GM12878 (cell line): Measurements from ENCODE around the gene UROC1. TPM values are rescaled to one million over a fixed set of nuclear protein-coding genes. Genes with fewer than 3 reads are reported as not detected.

ENCODE experiments used
- BRCA1 ChIP-seq: IDR thresholded peaks from 2 replicates; pipeline ENCODE4 v1.6.1; 2011; ENCODE audit warnings: low read depth, low read length, improper control_type of control experiment
- ETV6 ChIP-seq, 2 experiments: fragments of 450-650 bp in 1 of 2; IDR thresholded peaks in 1 of 2; conservative IDR thresholded peaks in 1 of 2; 2 replicates each; pipeline ENCODE4 v1.6.1; 2014; ENCODE audit warnings: antibody characterized with exemption in 1 of 2, borderline replicate concordance in 1 of 2, low read depth in 1 of 2, mild to moderate bottlenecking in 1 of 2, moderate library complexity in 1 of 2
- HCFC1 ChIP-seq: fragments of 150-350 bp; IDR thresholded peaks from 2 replicates; pipeline ENCODE4 v1.6.1; 2014; ENCODE audit warnings: low read length
- KDM1A ChIP-seq: fragments of 200-600 bp; sonication (generic); IDR thresholded peaks from 2 replicates; pipeline ENCODE4 v1.6.1; 2016; ENCODE audit warnings: borderline replicate concordance
- NBN ChIP-seq: fragments of 450-650 bp; IDR thresholded peaks from 2 replicates; pipeline ENCODE4 v1.6.1; 2016
- POLR2A ChIP-seq: IDR thresholded peaks from 2 replicates; pipeline ENCODE4 v1.6.1; 2011; ENCODE audit warnings: low read depth, mild to moderate bottlenecking, low read length
- RAD21 ChIP-seq: IDR thresholded peaks from 2 replicates; pipeline ENCODE4 v1.6.1; 2011; ENCODE audit warnings: mild to moderate bottlenecking, low read depth, low read length, moderate library complexity; ENCODE audit not compliant: insufficient read depth
- SMARCA5 ChIP-seq: fragments of 450-650 bp; IDR thresholded peaks from 2 replicates; pipeline ENCODE4 v1.6.1; 2017; ENCODE audit warnings: mild to moderate bottlenecking
- SP1 ChIP-seq: IDR thresholded peaks from one replicate; pipeline ENCODE4 v1.6.1; 2011; ENCODE audit warnings: low read depth, low read length
- SUZ12 ChIP-seq: fragments of 200-600 bp; sonication (generic); IDR thresholded peaks from one replicate; pipeline ENCODE4 v1.6.1; 2018; ENCODE audit warnings: antibody characterized with exemption, mild to moderate bottlenecking; ENCODE audit not compliant: unreplicated experiment
- TARDBP ChIP-seq: IDR thresholded peaks from 2 replicates; pipeline ENCODE4 v1.6.1; 2016; ENCODE audit warnings: borderline replicate concordance
- YY1 ChIP-seq: IDR thresholded peaks from 2 replicates; pipeline ENCODE4 v1.6.1; 2011; ENCODE audit warnings: low read depth, mild to moderate bottlenecking, low read length
- polyA plus RNA-seq, 11 experiments: library from polyadenylated mRNA; depleted of rRNA in 4 of 11; unstranded in 6 of 11; stranded (reverse) in 5 of 11; fragments of >200 nt; fragmentation: Nextera tagmentation in 4 of 11; fragmentation: Illumina TruSeq in 1 of 11; extraction: Ambion mirVana in 4 of 11; extraction: Trizol in 1 of 11; gene quantifications; 1 replicate in 1 of 11; 2 replicates in 10 of 11; pipeline versions ENCODE4 v1.2.1 to v1.2.3, GENCODE V29; 2011 to 2016; ENCODE audit warnings: inconsistent platforms in 2 of 11, missing spikeins in 2 of 11, low read depth in 1 of 11
- total RNA-seq, 4 experiments: library from RNA; depleted of rRNA in 3 of 4; stranded (reverse); fragments of >200 nt in 3 of 4; fragmentation: Illumina TruSeq in 1 of 4; extraction: Trizol in 1 of 4; gene quantifications; 2 replicates each; pipeline versions ENCODE4 v1.2.1 to v1.2.3, GENCODE V29; 2013 to 2021
- TF ChIP-seq, protein P1 (sequence below): IDR thresholded peaks from 2 replicates; pipeline ENCODE4 v1.6.1; 2012; ENCODE audit warnings: improper control_type of control experiment, low read depth, low read length; ENCODE audit not compliant: insufficient replicate concordance
- TF ChIP-seq, protein P2 (sequence below): IDR thresholded peaks from 2 replicates; pipeline ENCODE4 v1.6.1; 2011; ENCODE audit warnings: low read depth, low read length, improper control_type of control experiment, borderline replicate concordance
- TF ChIP-seq, protein P3 (sequence below): IDR thresholded peaks from 2 replicates; pipeline ENCODE4 v1.6.1; 2012; ENCODE audit warnings: low read depth, low read length, improper control_type of control experiment
- TF ChIP-seq, protein P4 (sequence below): fragments of 450-650 bp; IDR thresholded peaks from 2 replicates; pipeline ENCODE4 v1.6.1; 2017; ENCODE audit warnings: low read depth, mild to moderate bottlenecking, moderate library complexity
- TF ChIP-seq, protein P5 (sequence below): fragments of 450-650 bp; IDR thresholded peaks from 2 replicates; pipeline ENCODE4 v1.6.1; 2017; ENCODE audit warnings: mild to moderate bottlenecking, moderate library complexity

The UROC1 gene
- total and polyA plus RNA-seq, 10 of the 15 experiments (the other 5 are each of a cell fraction or from before 2014, with no cell fraction given) = 0.04 TPM; not detected in 9

DNA sequence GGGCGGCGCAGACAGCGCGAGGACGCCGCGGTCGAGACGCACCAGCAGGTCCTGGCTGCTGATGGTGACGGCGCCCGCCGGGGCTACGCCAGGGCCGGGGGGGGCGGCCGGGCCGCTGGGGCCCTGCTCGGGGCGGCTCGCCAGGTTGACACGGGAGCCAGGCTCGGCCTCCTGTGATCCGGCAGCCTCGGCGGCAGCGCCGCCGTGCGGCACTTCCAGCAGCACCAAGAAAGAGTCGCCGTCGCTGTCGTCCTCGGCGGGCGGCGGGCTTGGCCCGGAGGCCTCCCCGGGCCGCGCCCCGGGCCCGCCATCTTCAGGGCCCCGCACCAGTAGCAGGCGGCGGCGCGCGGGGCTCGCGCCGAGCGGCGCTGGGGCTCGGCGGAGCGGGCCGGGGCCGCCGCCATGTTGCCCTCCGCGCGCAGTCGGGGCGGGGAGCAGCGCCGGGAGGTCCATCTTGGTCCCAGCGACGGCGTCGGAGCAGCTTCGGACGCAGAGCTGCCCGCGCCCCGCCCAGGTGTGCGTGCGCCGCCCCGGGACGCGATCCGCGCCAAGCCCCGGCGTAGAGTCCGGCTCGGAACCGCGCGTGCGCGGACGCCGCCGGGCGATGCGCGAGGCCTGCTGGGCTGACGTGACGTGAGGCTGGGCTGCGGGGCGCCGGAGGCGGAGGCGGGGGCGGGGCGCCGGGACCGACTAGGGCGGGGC lies 42.0 kb downstream of the UROC1 start, which contains the start of gene ZXDC (continued):
- TF ChIP-seq, protein P1, sequence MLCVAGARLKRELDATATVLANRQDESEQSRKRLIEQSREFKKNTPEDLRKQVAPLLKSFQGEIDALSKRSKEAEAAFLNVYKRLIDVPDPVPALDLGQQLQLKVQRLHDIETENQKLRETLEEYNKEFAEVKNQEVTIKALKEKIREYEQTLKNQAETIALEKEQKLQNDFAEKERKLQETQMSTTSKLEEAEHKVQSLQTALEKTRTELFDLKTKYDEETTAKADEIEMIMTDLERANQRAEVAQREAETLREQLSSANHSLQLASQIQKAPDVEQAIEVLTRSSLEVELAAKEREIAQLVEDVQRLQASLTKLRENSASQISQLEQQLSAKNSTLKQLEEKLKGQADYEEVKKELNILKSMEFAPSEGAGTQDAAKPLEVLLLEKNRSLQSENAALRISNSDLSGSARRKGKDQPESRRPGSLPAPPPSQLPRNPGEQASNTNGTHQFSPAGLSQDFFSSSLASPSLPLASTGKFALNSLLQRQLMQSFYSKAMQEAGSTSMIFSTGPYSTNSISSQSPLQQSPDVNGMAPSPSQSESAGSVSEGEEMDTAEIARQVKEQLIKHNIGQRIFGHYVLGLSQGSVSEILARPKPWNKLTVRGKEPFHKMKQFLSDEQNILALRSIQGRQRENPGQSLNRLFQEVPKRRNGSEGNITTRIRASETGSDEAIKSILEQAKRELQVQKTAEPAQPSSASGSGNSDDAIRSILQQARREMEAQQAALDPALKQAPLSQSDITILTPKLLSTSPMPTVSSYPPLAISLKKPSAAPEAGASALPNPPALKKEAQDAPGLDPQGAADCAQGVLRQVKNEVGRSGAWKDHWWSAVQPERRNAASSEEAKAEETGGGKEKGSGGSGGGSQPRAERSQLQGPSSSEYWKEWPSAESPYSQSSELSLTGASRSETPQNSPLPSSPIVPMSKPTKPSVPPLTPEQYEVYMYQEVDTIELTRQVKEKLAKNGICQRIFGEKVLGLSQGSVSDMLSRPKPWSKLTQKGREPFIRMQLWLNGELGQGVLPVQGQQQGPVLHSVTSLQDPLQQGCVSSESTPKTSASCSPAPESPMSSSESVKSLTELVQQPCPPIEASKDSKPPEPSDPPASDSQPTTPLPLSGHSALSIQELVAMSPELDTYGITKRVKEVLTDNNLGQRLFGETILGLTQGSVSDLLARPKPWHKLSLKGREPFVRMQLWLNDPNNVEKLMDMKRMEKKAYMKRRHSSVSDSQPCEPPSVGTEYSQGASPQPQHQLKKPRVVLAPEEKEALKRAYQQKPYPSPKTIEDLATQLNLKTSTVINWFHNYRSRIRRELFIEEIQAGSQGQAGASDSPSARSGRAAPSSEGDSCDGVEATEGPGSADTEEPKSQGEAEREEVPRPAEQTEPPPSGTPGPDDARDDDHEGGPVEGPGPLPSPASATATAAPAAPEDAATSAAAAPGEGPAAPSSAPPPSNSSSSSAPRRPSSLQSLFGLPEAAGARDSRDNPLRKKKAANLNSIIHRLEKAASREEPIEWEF = no peak
- TF ChIP-seq SUZ12 = no peak
- peak; percentile 89 for TF ChIP-seq POLR2A
- TF ChIP-seq, protein P2, sequence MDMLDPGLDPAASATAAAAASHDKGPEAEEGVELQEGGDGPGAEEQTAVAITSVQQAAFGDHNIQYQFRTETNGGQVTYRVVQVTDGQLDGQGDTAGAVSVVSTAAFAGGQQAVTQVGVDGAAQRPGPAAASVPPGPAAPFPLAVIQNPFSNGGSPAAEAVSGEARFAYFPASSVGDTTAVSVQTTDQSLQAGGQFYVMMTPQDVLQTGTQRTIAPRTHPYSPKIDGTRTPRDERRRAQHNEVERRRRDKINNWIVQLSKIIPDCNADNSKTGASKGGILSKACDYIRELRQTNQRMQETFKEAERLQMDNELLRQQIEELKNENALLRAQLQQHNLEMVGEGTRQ = no peak
- TF ChIP-seq, protein P3, sequence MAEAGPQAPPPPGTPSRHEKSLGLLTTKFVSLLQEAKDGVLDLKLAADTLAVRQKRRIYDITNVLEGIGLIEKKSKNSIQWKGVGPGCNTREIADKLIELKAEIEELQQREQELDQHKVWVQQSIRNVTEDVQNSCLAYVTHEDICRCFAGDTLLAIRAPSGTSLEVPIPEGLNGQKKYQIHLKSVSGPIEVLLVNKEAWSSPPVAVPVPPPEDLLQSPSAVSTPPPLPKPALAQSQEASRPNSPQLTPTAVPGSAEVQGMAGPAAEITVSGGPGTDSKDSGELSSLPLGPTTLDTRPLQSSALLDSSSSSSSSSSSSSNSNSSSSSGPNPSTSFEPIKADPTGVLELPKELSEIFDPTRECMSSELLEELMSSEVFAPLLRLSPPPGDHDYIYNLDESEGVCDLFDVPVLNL = no peak
- TF ChIP-seq NBN = no peak
- TF ChIP-seq RAD21 = peak; percentile 49; the same call in 1 of the 2 replicates
- peak; percentile 48 for TF ChIP-seq SP1
- TF ChIP-seq TARDBP = no peak
- peak; percentile 91 for TF ChIP-seq YY1
- no peak for TF ChIP-seq ETV6 (conservative IDR thresholded peaks at IDR 0.05 in 1 of 2, IDR thresholded peaks at IDR 0.05 in 1 of 2; ENCODE audit: borderline replicate concordance in 1 of 2, low read depth in 1 of 2)
- peak; percentile 93 for TF ChIP-seq SMARCA5
- TF ChIP-seq HCFC1 = peak; percentile 20; the same call in 1 of the 2 replicates
- TF ChIP-seq, protein P4, sequence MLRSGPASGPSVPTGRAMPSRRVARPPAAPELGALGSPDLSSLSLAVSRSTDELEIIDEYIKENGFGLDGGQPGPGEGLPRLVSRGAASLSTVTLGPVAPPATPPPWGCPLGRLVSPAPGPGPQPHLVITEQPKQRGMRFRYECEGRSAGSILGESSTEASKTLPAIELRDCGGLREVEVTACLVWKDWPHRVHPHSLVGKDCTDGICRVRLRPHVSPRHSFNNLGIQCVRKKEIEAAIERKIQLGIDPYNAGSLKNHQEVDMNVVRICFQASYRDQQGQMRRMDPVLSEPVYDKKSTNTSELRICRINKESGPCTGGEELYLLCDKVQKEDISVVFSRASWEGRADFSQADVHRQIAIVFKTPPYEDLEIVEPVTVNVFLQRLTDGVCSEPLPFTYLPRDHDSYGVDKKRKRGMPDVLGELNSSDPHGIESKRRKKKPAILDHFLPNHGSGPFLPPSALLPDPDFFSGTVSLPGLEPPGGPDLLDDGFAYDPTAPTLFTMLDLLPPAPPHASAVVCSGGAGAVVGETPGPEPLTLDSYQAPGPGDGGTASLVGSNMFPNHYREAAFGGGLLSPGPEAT = no peak
- TF ChIP-seq, protein P5, sequence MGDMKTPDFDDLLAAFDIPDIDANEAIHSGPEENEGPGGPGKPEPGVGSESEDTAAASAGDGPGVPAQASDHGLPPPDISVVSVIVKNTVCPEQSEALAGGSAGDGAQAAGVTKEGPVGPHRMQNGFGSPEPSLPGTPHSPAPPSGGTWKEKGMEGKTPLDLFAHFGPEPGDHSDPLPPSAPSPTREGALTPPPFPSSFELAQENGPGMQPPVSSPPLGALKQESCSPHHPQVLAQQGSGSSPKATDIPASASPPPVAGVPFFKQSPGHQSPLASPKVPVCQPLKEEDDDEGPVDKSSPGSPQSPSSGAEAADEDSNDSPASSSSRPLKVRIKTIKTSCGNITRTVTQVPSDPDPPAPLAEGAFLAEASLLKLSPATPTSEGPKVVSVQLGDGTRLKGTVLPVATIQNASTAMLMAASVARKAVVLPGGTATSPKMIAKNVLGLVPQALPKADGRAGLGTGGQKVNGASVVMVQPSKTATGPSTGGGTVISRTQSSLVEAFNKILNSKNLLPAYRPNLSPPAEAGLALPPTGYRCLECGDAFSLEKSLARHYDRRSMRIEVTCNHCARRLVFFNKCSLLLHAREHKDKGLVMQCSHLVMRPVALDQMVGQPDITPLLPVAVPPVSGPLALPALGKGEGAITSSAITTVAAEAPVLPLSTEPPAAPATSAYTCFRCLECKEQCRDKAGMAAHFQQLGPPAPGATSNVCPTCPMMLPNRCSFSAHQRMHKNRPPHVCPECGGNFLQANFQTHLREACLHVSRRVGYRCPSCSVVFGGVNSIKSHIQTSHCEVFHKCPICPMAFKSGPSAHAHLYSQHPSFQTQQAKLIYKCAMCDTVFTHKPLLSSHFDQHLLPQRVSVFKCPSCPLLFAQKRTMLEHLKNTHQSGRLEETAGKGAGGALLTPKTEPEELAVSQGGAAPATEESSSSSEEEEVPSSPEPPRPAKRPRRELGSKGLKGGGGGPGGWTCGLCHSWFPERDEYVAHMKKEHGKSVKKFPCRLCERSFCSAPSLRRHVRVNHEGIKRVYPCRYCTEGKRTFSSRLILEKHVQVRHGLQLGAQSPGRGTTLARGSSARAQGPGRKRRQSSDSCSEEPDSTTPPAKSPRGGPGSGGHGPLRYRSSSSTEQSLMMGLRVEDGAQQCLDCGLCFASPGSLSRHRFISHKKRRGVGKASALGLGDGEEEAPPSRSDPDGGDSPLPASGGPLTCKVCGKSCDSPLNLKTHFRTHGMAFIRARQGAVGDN = no peak
- TF ChIP-seq KDM1A = no peak
- no peak for TF ChIP-seq BRCA1
